ENCODE measurements around the gene PLA1A. TPM values are rescaled to one million over a fixed set of nuclear protein-coding genes. Genes with fewer than 3 reads are reported as not detected.

Gene PLA1A
- total RNA-seq, 2 donors from 2014 or later: 2.8 to 9.1 TPM

DNA sequence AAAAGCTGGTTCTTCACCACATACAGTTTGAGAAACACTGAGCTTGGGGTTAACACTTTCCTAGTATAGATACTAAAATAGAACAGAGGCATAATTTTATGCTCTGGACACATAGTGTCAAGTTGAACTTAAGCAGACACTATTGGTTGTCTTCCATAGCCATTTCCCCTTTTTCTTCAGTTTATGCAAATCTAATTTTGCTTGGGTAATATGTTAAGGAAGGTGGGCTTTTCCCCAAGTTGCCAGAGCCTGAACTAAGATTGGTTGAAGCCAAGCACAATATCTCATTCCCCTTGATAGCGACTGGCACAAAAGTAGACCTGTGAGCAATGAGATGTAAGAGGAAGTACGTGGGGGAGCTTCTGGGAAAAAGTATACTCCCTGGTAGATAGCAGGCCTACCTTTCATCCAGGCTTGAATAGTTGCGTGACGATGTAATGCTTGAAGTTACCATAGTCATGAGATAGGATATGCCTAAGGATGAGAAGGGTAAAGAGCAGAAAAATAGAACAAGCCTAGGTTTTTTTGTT is 67.2 kb downstream of the PLA1A start:
- H3K9me3 ChIP-seq: no peaks in the 10 kb centered on the region
- WGBS: 88% methylated on average over 4 of the region's 4 CpGs
- intact Hi-C loops (cut with DNase I): loop anchor here (5.0 kb wide), 1 partner anchor 88 kb away; the partner anchor contains the start of gene ADPRH
- H3K27me3 ChIP-seq (replicated peaks; ENCODE audit: insufficient read depth): no peaks in the 10 kb centered on the region
- no peaks in the 10 kb centered on the region for H3K36me3 ChIP-seq
- peak overlapping the region; percentile 26 to 38 for H3K27ac ChIP-seq
- no peaks in the 10 kb centered on the region for H3K4me1 ChIP-seq (replicated peaks)
- no peak overlapping the region for H3K4me3 ChIP-seq
- TF ChIP-seq POLR2A (IDR thresholded peaks at IDR 0.05) (no peak), CTCF (IDR thresholded peaks at IDR 0.05) (no peak), POLR2AphosphoS5 (IDR thresholded peaks at IDR 0.05) (no peak)
- no peak for DNase-seq (ENCODE audit: low spot score)

GRCh38 chr3:119665954-119666559 is 68.4 kb downstream of the PLA1A start:
- no peak overlapping the region for H3K4me3 ChIP-seq
- DNase-seq (ENCODE audit: low spot score): no peak
- 75% methylated on average over 6 of the region's 6 CpGs for WGBS
- intact Hi-C loops (cut with DNase I): no loop called here
- TF ChIP-seq POLR2AphosphoS5 (IDR thresholded peaks at IDR 0.05) (no peak), CTCF (IDR thresholded peaks at IDR 0.05) (no peak), POLR2A (IDR thresholded peaks at IDR 0.05) (no peak)
- no peaks in the 10 kb centered on the region for H3K36me3 ChIP-seq
- no peaks in the 10 kb centered on the region for H3K4me1 ChIP-seq (replicated peaks)
- H3K27ac ChIP-seq: no peak overlapping the region
- no peaks in the 10 kb centered on the region for H3K27me3 ChIP-seq (replicated peaks; ENCODE audit: insufficient read depth)
- H3K9me3 ChIP-seq: no peaks in the 10 kb centered on the region

GRCh38 chr3:119669906-119670570 is 72.4 kb downstream of the PLA1A start:
- H3K4me1 ChIP-seq (replicated peaks): no peaks in the 10 kb centered on the region
- no peaks in the 10 kb centered on the region for H3K27me3 ChIP-seq (replicated peaks; ENCODE audit: insufficient read depth)
- intact Hi-C loops (cut with DNase I): loop anchor here (10.0 kb wide), 1 partner anchor 175 kb away; the partner anchor contains the start of gene TIMMDC1
- peaks cover 0 to 5% of the 10 kb centered on the region in 2 donors for H3K36me3 ChIP-seq
- H3K9me3 ChIP-seq: no peaks in the 10 kb centered on the region
- no peak overlapping the region for H3K27ac ChIP-seq
- TF ChIP-seq POLR2AphosphoS5 (IDR thresholded peaks at IDR 0.05) (no peak), POLR2A (IDR thresholded peaks at IDR 0.05) (no peak), CTCF (IDR thresholded peaks at IDR 0.05) (no peak)
- no peak overlapping the region for H3K4me3 ChIP-seq
- DNase-seq (ENCODE audit: low spot score): no peak
- WGBS: 74% methylated on average over 5 of the region's 5 CpGs

- Histone ChIP-seq H3K27me3 (replicated peaks; ENCODE audit: insufficient read depth) (no peaks in the 10 kb centered on the region), H3K27ac (no peak overlapping the region), H3K9me3 (no peaks in the 10 kb centered on the region), H3K36me3 (peaks cover 0 to 5% of the 10 kb centered on the region in 2 donors), H3K4me1 (replicated peaks) (peaks cover 10% of the 10 kb centered on the region), H3K4me3 (no peak overlapping the region)
- 83% methylated on average over 2 of the region's 2 CpGs for WGBS
- DNase-seq (ENCODE audit: low spot score): no peak
- intact Hi-C loops (cut with DNase I): loop anchor here (10.0 kb wide), 1 partner anchor 178 kb away; the partner anchor contains the start of gene TIMMDC1
- TF ChIP-seq CTCF (IDR thresholded peaks at IDR 0.05) (no peak), POLR2A (IDR thresholded peaks at IDR 0.05) (no peak), POLR2AphosphoS5 (IDR thresholded peaks at IDR 0.05) (no peak)
These were observed 75.1 kb downstream of the PLA1A start for GRCh38 chr3:119672776-119673175.

Data from prostate gland (tissue), 2 donors.